DND-41 (cell line): Measurements from ENCODE around the gene ANO8.

Experiments
- EZH2 ChIP-seq: IDR thresholded peaks from 3 replicates; pipeline ENCODE4 v1.6.1; 2012; ENCODE audit warnings: borderline replicate concordance, low read depth, mild to moderate bottlenecking, moderate library complexity, low read length, inconsistent platforms; ENCODE audit not compliant: severe bottlenecking
- TF ChIP-seq, protein P1 (sequence below): IDR thresholded peaks from 2 replicates; pipeline ENCODE4 v1.5.1; 2012; ENCODE audit warnings: borderline replicate concordance, low read length, moderate library complexity, mild to moderate bottlenecking; ENCODE audit not compliant: poor library complexity, severe bottlenecking; ENCODE audit errors: extremely low read depth

DNA sequence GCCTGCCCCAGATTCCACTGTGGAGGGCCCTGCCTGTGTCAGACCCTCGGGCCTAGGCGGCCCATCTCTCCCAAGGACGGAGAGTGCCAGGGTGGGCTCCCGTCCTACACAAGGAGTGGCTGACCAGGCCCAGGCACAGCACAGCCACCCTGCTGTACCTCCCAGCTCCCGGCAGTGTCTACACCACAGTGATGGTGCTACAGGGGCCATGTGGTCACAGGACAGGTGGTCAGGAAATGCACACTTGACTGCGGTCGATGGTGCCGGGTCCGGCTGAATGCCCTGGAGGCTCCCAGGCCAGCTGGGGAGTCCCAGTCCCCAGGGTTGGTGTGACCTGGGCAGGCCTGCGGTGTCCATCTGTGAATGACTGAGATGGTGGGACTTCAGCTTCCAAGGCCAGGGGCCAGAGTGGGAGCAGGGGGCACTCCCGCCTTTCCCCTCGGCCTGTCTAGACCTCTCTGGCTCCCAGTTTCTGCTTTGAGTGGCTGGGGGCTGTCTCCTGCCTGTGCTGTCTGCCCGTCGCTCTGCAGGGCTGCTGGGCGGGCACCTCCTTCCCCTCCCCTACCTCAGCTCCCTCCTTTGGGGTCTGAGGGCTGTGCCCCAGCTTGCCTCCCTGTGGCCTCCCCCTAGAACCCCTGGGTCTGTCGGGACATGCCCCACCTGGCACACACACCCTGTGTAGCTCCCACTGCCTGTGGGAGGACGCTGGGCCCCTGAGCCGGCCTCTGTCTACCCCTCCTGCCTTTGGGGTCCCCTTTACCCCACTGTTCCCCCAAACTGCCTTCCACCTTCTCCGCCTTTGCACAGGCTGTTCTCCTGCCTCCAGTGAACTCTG lies 12.8 kb downstream of the ANO8 start:
- TF ChIP-seq, protein P1, sequence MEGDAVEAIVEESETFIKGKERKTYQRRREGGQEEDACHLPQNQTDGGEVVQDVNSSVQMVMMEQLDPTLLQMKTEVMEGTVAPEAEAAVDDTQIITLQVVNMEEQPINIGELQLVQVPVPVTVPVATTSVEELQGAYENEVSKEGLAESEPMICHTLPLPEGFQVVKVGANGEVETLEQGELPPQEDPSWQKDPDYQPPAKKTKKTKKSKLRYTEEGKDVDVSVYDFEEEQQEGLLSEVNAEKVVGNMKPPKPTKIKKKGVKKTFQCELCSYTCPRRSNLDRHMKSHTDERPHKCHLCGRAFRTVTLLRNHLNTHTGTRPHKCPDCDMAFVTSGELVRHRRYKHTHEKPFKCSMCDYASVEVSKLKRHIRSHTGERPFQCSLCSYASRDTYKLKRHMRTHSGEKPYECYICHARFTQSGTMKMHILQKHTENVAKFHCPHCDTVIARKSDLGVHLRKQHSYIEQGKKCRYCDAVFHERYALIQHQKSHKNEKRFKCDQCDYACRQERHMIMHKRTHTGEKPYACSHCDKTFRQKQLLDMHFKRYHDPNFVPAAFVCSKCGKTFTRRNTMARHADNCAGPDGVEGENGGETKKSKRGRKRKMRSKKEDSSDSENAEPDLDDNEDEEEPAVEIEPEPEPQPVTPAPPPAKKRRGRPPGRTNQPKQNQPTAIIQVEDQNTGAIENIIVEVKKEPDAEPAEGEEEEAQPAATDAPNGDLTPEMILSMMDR = no peak
- TF ChIP-seq EZH2 = no peak
